Measurements from ENCODE around the gene MASP1.

MASP1 gene

GRCh38 chr3:187266691-187267090 is 24.8 kb downstream of the MASP1 start:
- Histone ChIP-seq H3K4me1 (ENCODE audit: insufficient read depth, low read length, severe bottlenecking) (no peaks in the 10 kb centered on the region), H3K4me3 (ENCODE audit: low read depth, low read length, poor library complexity, severe bottlenecking) (no peak overlapping the region), H3K79me2 (ENCODE audit: insufficient read depth, low read length) (no peaks in the 10 kb centered on the region), H3K27ac (ENCODE audit: low read depth, low read length, poor library complexity, severe bottlenecking) (no peak overlapping the region), H3K9me2 (ENCODE audit: low read depth, low read length) (no peaks in the 10 kb centered on the region), H3K4me2 (ENCODE audit: low read length) (no peak overlapping the region), H3F3A (ENCODE audit: insufficient read depth, low read length) (no peaks in the 10 kb centered on the region), H2AFZ (ENCODE audit: low read length) (no peak overlapping the region), H3K9ac (ENCODE audit: low read length) (no peak overlapping the region), H4K20me1 (ENCODE audit: insufficient read depth, low read length) (no peaks in the 10 kb centered on the region), H3K36me3 (ENCODE audit: insufficient read depth, low read length) (no peaks in the 10 kb centered on the region; the same call in 1 of the 2 replicates), H3K27me3 (ENCODE audit: insufficient read depth, low read length) (peaks cover 13% of the 10 kb centered on the region; the same call in 1 of the 2 replicates), H3K9me3 (ENCODE audit: low read length) (peaks cover 13% of the 10 kb centered on the region; the same call in 1 of the 2 replicates)
- TF ChIP-seq CTCF (IDR thresholded peaks at IDR 0.05; ENCODE audit: low read length) (no peak), EZH2 (IDR thresholded peaks at IDR 0.05; ENCODE audit: borderline replicate concordance, low read length) (no peak)

- no peaks in the 10 kb centered on the region for H3K79me2 ChIP-seq (ENCODE audit: insufficient read depth, low read length)
- no peak overlapping the region for H2AFZ ChIP-seq (ENCODE audit: low read length)
- H3F3A ChIP-seq (ENCODE audit: insufficient read depth, low read length): no peaks in the 10 kb centered on the region
Observed at GRCh38 chr3:187265461-187265955, 26.0 kb downstream of the MASP1 start.

GRCh38 chr3:187264911-187265310 is 26.6 kb downstream of the MASP1 start:
- Histone ChIP-seq H3K27ac (ENCODE audit: low read depth, low read length, poor library complexity, severe bottlenecking) (no peak overlapping the region), H3K4me1 (ENCODE audit: insufficient read depth, low read length, severe bottlenecking) (no peaks in the 10 kb centered on the region), H4K20me1 (ENCODE audit: insufficient read depth, low read length) (no peaks in the 10 kb centered on the region), H3K4me3 (ENCODE audit: low read depth, low read length, poor library complexity, severe bottlenecking) (no peak overlapping the region), H3K79me2 (ENCODE audit: insufficient read depth, low read length) (no peaks in the 10 kb centered on the region), H3K9me2 (ENCODE audit: low read depth, low read length) (no peaks in the 10 kb centered on the region), H3K9me3 (ENCODE audit: low read length) (peaks cover 8% of the 10 kb centered on the region; the same call in 1 of the 2 replicates), H3F3A (ENCODE audit: insufficient read depth, low read length) (no peaks in the 10 kb centered on the region), H3K27me3 (ENCODE audit: insufficient read depth, low read length) (peaks cover 8% of the 10 kb centered on the region; the same call in 1 of the 2 replicates), H3K36me3 (ENCODE audit: insufficient read depth, low read length) (no peaks in the 10 kb centered on the region; the same call in 1 of the 2 replicates), H3K4me2 (ENCODE audit: low read length) (no peak overlapping the region), H2AFZ (ENCODE audit: low read length) (no peak overlapping the region), H3K9ac (ENCODE audit: low read length) (no peak overlapping the region)
- TF ChIP-seq CTCF (IDR thresholded peaks at IDR 0.05; ENCODE audit: low read length) (no peak), EZH2 (IDR thresholded peaks at IDR 0.05; ENCODE audit: borderline replicate concordance, low read length) (no peak)

More at GRCh38 chr3:187265461-187265955, 26.0 kb downstream of the MASP1 start:
- Histone ChIP-seq H3K9ac (ENCODE audit: low read length) (no peak overlapping the region), H3K4me3 (ENCODE audit: low read depth, low read length, poor library complexity, severe bottlenecking) (no peak overlapping the region), H3K4me1 (ENCODE audit: insufficient read depth, low read length, severe bottlenecking) (no peaks in the 10 kb centered on the region), H3K9me3 (ENCODE audit: low read length) (peaks cover 8% of the 10 kb centered on the region; the same call in 1 of the 2 replicates), H3K9me2 (ENCODE audit: low read depth, low read length) (no peaks in the 10 kb centered on the region), H3K27me3 (ENCODE audit: insufficient read depth, low read length) (peaks cover 14% of the 10 kb centered on the region; the same call in 1 of the 2 replicates), H3K27ac (ENCODE audit: low read depth, low read length, poor library complexity, severe bottlenecking) (no peak overlapping the region), H3K4me2 (ENCODE audit: low read length) (no peak overlapping the region), H3K36me3 (ENCODE audit: insufficient read depth, low read length) (no peaks in the 10 kb centered on the region; the same call in 1 of the 2 replicates), H4K20me1 (ENCODE audit: insufficient read depth, low read length) (no peaks in the 10 kb centered on the region)
- TF ChIP-seq CTCF (IDR thresholded peaks at IDR 0.05; ENCODE audit: low read length) (no peak), EZH2 (IDR thresholded peaks at IDR 0.05; ENCODE audit: borderline replicate concordance, low read length) (no peak)
